GM19455 (cell line): Measurements from ENCODE around the gene HEXA.
A peak's percentile ranks its signal among the peaks of the same experiment; 100 is the strongest.

ENCODE experiments used
- ATAC-seq: cut with Tn5 transposase; IDR thresholded peaks from one replicate; pipeline ENCODE4 v1.9.1; 2021; ENCODE audit not compliant: unreplicated experiment

HEXA gene

GRCh38 chr15:72377331-72377730 is 1.5 kb upstream of the HEXA start:
- no peak for ATAC-seq

DNA sequence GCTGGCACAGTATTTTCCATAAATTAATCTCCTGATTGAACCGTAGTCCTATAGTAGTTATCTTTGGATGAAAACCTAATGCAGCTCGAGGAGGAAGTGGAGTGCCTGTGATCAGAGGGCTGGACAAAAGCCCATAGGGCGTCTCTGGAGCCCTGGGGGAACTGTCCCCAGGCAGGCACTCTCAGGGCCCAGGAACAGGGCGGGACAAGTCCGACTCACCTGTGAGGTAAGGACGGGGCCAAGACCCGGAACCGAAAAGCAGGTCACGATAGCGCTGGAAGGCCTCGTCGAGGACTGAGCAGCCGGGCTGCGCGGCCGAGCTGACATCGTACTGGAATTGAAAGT is 341 bp downstream of the HEXA start:
- ATAC-seq: peak; percentile 44

DNA sequence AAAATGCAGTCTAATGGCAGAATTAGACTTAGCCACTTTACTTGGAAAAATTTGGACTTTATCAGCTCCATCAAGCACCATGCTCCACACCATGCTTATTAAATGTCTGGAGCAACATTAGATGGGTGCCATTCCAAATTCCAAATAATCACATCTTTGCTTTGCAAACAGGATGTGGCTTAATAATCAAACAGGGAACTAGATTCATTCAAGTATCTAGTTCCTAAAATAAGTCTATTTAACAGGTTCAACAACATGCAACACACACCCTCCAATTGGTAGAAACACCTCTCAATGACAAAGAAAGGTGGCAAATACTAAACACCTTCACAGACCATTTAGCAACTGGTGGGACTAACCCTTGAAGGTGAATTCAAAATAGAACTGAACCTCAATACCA is 3.5 kb downstream of the HEXA start:
- ATAC-seq: no peak

GRCh38 chr15:72369964-72370363 is 5.8 kb downstream of the HEXA start:
- no peak for ATAC-seq

DNA sequence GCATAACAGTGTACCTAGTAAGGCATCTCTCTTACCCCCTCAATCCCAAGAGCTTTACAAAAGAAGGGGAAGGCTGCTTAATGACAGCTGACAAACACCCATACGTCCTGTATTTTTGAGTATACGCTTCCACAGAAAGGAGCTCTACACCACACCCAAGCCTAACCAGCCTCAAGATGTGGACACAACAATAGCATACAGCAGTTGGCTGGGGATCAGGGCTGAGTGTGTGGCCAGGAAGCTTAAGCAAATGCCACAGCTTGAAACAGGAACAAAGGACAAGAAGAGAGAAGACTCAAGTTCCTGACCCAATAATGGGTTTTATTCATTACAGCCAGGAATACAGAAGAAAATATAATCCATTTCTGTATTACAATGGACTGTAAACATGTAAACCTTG is 6.9 kb downstream of the HEXA start:
- ATAC-seq: no peak

DNA sequence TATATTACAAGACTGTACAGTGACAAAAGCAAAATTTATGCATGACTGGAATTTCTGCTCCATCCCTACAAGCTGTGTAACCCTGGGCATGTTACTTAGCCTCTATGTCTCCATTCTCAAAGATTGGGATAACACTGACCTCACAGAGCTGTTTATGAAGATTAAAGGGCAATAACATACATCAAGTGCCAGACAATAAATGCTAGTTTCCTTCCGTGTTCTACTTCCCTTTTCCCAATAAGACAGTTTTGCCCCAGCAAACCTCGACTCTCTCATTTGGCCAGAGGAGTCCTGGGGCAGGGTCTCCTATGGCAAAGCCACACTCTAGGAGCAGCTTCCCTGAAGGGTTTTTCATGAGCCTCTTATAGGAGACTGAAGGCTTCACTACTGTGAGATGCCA is 7.5 kb downstream of the HEXA start:
- no peak for ATAC-seq

- ATAC-seq: peak; percentile 67
These were observed 10.0 kb downstream of the HEXA start for GRCh38 chr15:72365844-72366243.

GRCh38 chr15:72361176-72361575 is 14.6 kb downstream of the HEXA start:
- ATAC-seq: no peak

GRCh38 chr15:72358650-72359171 is 17.1 kb downstream of the HEXA start:
- ATAC-seq: peak; percentile 55

DNA sequence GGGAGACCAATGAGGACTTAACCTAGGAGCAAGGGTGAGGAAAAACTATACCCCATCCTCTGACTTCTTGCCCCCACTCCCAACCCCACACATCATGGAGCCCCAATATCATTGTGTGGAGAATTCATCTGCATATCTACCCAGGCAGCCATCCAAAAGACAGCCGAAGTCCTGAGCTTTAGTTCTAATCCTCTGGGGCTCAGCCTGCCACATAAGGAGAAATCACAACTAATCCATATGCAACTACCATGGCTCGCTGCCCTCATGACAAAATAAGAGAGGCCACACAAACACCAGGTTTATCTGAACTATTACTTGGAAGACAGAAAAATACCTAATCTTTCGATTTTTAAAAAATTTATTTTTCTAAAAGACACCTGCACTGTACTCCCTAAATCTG is 17.7 kb downstream of the HEXA start:
- ATAC-seq: no peak

GRCh38 chr15:72354496-72354895 is 21.3 kb downstream of the HEXA start:
- ATAC-seq: no peak

- ATAC-seq: no peak
These were observed 22.5 kb downstream of the HEXA start for GRCh38 chr15:72353266-72353665.

- no peak for ATAC-seq
These were observed 30.0 kb downstream of the HEXA start for GRCh38 chr15:72345806-72346205.

DNA sequence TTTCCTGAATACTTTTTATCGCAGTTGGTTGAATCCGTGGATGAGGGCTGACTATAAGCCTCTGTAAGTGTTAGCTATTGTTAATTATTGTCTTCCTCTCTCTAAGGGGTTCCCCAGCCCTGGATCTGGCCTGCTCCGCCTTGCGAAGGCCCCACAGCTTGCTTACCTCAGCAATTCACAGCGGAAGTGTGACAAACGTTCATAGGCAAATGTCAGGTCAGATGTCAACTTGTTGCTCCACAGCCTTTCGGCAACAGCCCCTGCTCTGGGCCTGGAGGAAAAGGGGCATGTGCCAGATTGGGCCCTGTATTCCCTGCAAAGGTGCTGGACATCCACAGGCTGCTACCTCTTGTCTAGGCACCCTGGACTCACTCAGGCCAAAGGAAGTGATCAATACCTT is 30.5 kb downstream of the HEXA start:
- no peak for ATAC-seq

GRCh38 chr15:72344602-72345001 is 31.2 kb downstream of the HEXA start:
- no peak for ATAC-seq

DNA sequence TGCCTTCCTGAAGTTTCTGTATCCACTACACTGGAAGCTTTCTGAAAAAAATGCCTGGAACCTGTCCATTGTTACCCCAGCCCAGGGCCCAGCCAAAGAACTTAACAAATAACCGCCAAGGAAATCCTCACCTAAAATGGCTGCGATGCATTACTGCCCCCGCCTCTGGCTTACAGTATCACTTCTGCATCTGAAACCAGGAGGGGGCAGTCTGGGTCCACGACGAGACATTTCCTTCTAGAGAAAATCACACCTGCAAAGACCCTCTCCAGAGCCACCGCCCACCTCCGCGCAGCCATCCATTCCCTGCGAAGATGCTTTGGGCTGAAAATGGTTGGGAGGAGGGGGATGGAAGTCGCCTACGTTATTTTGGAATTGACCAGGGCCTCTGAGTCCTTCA is 33.4 kb downstream of the HEXA start:
- ATAC-seq: no peak

DNA sequence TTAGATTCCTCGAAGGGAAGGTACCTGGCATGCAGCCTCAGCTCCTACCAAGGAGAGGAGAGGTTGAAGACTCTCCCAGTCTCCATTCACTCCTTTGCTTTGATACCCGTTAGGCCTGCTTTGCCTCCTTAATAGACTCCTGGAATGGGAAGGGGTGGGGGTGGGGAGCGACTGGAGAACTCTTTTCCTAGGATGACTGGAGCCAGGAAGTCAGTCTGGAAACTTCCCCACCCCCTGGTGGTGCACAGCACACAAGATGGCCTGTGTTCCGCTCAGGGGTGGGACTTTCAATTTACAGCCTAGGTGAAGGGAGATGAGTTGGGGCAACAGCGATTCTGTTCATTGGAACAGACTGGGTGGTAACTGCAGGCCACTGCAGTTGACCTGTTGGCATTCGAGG is 34.5 kb downstream of the HEXA start:
- no peak for ATAC-seq

DNA sequence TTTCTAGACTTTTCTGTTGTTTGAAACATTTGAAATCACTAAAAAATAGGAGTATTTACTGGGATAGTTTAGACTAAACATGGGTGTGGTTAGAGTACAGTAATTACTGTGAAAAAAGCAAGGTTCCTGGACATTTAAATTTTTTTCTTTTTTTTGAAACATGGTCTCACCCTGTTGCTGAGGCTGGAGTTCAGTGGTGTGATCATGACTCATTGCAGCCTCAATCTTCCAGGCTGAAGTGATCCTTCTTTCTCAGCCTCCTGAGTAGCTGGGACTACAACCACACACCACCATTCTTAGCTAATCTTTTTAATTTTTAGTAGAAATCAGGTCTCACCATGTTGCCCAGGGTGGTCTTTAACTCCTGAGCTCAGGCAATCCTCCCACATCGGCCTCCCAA is 35.4 kb downstream of the HEXA start:
- no peak for ATAC-seq

DNA sequence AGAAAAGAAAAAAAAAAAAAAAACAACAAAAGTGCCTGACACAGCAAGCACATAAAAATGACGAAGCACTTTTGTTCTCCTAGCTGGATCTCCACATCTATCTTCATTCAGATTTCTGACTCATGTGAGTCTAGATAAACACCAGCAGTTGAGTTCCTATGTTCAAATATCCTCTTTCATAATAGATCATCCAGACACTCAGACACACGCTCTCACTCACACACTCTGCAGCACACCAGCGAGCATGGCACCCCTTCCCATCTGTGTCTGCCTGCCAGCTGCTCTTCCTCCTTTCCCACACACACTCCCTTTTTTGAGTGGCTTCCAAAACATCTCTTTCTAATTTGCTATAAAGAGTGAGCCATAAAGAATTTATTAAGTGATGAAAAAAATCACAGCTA is 36.0 kb downstream of the HEXA start:
- no peak for ATAC-seq

GRCh38 chr15:72338617-72339321 is 37.0 kb downstream of the HEXA start:
- ATAC-seq: no peak

- no peak for ATAC-seq
These were observed 37.7 kb downstream of the HEXA start for GRCh38 chr15:72338148-72338547.

DNA sequence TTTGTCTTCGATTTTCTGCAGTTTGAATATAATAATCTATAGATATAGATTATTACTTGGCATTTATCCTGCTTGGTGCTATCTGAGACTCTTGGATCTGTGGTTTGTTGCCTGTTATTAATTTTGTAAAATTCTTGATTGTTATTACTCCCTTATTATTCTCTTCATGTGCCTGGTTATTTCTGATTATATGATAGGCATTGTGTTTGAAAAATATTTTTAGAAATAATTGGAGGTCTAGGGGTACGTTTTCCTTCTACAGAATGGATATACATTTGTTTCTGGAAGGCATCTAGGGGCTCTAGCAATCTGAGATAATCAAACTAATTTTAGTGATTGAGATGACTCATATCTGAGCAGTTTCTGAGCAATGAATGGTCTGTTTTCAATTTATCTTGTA is 41.0 kb downstream of the HEXA start:
- no peak for ATAC-seq

GRCh38 chr15:72331021-72331420 is 44.8 kb downstream of the HEXA start:
- ATAC-seq: no peak
